ENCODE measurements around the gene TRIM71.
"Not testable (repeated sequence)": the region's sequence is repeated elsewhere in the genome, so short reads cannot be mapped to it uniquely, and the experiment has no call there.

DNA sequence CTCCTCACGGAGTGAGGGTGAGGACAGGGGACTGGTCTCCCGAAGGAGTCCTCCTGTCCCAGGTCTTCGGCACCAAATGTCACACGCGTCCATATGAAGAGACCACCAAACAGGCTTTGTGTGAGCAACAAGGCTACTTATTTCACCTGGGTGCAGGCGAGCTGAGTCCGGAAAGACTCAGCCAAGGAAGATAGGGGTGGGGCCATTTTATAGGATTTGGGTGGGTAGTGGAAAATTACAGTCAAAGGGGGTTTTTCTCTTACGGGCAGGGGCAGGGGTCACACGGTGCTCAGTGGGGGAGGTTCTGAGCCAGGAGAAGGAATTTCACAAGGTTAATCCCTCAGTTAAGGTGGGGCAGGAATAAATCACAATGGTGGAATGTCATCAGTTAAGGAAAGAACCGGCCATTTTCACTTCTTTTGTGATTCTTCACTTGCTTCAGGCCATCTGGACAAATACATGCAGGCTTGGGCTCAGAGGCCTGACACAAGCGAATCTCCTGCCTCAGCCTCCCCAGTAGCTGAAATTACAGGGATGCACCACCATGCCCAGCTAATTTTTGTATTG, 21.3 kb upstream of the TRIM71 start:
- TF ChIP-seq TAF1, POLR2A, POLR2AphosphoS5, SPI1 (IDR thresholded peaks at IDR 0.05; ENCODE audit: low read depth, low read length): not testable (repeated sequence)
